Vein endothelial cell (primary cell): ENCODE measurements around the gene GHSR. TPM values are rescaled to one million over a fixed set of nuclear protein-coding genes. Genes with fewer than 3 reads are reported as not detected.

Source experiments
- total RNA-seq: library from RNA; depleted of rRNA; stranded (reverse); fragments of >200 nt; gene quantifications from 2 replicates; pipeline ENCODE4 v1.2.3, GENCODE V29; 2012

GHSR gene
- total RNA-seq: not detected in 2 replicates

DNA sequence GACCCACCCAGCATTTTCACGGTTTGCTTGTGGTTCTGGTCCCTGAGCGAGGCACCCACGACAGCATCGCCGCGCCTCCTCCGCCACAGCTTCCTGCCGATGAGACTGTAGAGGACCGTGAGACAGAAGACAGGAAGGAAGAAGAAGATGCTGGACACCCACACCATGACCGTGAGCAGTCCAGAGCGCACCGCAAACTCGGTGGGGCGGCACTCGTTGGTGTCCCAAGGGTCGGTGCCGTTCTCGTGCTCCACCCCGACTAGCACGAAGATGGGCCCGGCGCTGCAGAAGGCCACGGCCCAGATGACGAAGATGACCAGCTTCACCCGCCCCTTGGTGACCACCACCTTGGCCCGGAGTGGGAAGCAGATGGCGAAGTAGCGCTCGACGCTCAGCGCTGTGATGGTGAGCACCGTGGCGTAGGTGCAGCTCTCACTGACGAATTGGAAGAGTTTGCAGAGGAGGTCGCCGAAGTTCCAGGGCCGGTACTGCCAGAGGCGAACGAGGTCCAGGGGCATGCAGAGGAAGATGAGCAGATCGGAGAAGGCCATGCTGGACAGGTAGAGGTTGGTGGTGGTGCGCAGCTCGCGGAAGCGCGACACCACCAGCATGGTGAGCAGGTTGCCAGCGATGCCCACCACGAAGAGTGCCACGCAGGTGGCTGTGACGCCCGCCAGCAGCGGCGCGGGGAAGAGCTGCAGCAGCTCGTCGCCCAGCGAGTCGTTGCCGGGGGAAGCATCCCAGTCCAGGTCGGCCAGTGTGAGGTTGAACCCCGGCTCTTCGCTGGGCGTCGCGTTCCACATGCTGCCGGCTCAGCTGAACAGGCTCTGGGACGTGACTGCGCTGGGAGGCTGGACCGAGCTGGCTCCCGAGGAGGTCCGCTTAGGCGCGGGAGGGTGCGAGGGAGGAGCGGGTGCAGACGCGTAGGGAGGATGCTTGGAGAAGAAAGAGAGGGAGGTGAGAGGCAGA is at the start of gene GHSR:
Gene GHSR, minus strand, starts transcription at position 846 of the 969 bp plus-strand sequence. Its CDS starts 43 bp downstream, at position 803.

Other genes with a start within 250 kb of the GHSR start
- gene TNFSF10, start 75.0 kb upstream of the GHSR start, total RNA-seq: 36.4 and 55.9 TPM in 2 replicates